Islet precursor cell (in vitro differentiated cells): ENCODE results near the gene VSNL1.
A peak's percentile ranks its signal among the peaks of the same experiment; 100 is the strongest.

Source experiments
- DNase-seq: peaks from one replicate; pipeline ENCODE4 v3.0.0-alpha.2; 2018

VSNL1 gene

DNA sequence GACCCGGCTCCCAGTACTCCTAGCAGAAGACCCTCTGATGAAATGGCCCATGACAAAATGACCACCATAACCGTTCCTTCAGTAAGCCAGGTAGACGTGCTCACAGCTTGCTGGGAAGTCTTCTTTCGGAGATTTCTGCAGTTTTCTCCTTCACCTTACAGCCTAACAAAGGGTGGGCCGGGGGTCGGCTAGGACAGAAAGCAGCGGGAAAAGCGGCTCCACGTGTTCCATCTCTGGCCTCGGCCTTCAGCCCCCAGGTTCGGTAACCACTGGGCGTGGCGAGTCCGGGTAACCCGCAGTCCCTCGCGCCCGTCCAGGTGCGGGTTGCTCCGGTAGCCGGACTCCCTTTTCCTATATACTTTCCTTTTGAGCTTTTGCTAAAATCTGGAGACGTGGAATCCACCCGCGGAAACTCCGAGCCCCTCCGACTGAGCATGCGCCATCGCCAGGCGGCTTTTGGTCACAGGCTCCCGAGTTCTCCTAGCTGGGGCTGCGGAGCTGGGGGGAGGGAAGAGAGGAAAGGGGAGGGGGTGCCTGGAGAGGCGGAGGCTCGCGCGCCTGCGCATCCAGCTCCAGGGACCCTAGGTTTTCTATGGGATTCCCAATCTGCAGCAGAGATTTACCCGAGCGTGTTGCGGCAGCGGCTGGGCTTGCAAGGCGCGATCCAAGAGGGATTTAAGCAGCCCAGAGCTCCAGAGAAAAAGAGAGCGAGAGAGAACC lies at the start of gene VSNL1:
VSNL1 (plus strand) TSS at position 604 of the 720 bp plus-strand sequence. CDS start 51,379 bp downstream, outside the sequence.
- DNase-seq, result peak; percentile 98

DNA sequence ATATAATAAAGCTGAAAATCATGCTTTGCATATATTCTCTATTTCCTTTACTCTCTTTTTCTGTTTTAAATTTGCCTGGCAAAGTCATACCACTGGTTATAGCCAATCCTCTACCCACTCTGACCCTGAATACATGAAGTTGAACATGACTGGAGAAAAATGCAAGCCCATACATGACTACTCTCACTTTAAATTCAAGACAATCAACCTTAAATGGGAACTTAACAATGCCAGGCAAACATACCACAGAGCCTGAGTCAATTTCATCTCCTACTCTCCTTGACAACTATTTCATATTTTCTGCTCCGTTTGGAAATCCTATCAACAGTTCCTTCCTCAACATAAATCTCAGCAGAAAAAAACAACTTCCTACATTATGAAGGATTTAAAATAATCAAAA lies 44.9 kb upstream of the VSNL1 start:
- DNase-seq, result no peak

DNA sequence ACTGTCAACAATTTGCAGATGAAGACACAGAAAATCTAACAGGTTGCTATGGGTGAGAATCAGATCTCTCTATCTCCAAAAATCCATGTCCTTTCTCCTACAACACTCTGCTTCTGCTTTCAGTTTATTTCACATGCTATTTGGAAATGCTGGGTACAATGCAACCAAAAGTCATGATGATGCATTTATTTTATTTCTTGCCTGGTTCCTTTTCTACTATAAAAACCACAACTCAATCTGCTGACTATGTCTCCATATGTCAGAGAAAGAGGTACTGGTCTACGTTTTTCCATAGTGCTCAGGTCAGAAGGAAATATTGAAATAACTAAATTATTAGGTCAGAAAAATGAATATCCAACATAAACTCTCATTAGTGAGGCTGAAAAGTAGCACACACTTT lies 42.8 kb upstream of the VSNL1 start:
- no peak for DNase-seq

- DNase-seq, result no peak
These were observed 33.5 kb upstream of the VSNL1 start for GRCh38 chr2:17506736-17507616.

GRCh38 chr2:17515652-17516051 lies 24.8 kb upstream of the VSNL1 start:
- no peak for DNase-seq

GRCh38 chr2:17517481-17518211 lies 22.9 kb upstream of the VSNL1 start:
- DNase-seq, result no peak

DNA sequence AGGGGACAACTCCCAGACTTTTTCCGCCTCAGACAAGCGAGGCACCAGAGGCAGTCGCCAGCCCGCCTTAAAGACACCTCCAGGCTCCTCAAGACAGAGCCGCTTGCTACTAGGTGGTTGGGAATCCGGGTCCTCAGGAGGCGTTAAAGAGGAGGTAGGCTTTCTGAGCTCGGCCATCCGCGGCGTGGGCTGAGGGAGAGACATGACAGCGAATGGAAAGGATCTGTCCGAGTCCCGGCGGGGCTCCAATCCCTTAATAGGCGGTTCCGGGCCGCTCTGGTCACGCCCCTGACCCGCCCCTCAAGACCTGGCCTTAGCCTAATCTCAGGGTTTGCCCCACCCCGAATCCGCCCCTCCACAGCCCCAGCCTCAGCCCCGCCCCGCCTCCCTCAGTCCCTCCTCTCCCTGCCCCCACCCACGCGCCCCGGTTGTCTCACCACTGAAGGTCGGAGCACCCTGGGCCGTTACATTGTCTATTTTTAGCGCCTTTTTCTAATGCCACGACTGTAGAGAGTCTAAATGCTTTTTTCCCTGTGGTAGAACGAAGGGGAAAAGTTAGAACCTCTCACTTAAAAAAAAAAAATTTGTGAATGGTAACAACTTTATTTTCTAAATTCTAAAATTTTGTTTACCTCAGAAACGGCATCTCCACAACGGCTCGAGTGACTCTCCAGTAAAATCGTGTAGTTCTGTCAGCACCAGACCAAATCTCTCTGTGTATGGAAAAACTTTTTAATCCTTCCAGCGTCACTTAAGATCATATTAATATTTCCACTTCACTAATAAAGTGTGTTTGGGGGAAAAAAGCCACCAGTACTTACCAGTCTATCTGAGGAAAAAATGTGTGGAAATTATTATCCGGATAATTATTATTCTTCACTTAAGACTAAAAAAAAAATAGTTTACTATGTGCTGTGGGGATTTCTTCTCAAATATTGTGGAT lies 22.0 kb upstream of the VSNL1 start, which contains the start of gene RAD51AP2:
RAD51AP2 (minus strand) TSS at position 229 of the 943 bp plus-strand sequence; CDS start at position 204, 25 bp downstream.
- peak; percentile 98 for DNase-seq

- DNase-seq, result no peak
These were observed 21.0 kb upstream of the VSNL1 start for GRCh38 chr2:17519486-17519885.

- no peak for DNase-seq
These were observed 19.7 kb upstream of the VSNL1 start for GRCh38 chr2:17520761-17521160.

GRCh38 chr2:17521621-17522020 lies 18.9 kb upstream of the VSNL1 start:
- DNase-seq, result no peak

GRCh38 chr2:17522303-17522702 lies 18.2 kb upstream of the VSNL1 start:
- no peak for DNase-seq

GRCh38 chr2:17529771-17530170 lies 10.7 kb upstream of the VSNL1 start:
- no peak for DNase-seq

DNA sequence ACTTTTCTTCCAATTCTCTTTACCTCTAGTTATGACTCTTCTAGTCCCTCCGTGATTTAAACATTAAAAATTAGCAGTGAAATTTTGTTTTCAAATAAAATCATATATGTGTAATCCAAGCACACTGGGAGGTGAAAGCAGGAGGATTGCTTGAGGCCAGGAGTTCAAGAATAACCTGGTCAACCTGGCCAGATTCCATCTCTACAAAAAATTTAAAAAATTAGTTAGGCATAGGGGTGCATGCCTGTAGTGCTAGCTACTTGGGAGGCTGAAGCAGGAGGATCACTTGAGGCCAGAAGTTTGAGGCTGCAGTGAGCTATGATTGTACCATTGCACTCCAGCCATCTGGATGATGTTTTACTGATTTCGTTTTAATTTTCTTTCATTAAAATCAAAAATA lies 7.0 kb upstream of the VSNL1 start:
- no peak for DNase-seq

- no peak for DNase-seq
These were observed 4.1 kb upstream of the VSNL1 start for GRCh38 chr2:17536416-17536815.

- peak; percentile 61 for DNase-seq
These were observed 2.3 kb upstream of the VSNL1 start for GRCh38 chr2:17538022-17538843.

GRCh38 chr2:17538844-17539554 lies 1.5 kb upstream of the VSNL1 start:
- DNase-seq, result peak; percentile 90

DNA sequence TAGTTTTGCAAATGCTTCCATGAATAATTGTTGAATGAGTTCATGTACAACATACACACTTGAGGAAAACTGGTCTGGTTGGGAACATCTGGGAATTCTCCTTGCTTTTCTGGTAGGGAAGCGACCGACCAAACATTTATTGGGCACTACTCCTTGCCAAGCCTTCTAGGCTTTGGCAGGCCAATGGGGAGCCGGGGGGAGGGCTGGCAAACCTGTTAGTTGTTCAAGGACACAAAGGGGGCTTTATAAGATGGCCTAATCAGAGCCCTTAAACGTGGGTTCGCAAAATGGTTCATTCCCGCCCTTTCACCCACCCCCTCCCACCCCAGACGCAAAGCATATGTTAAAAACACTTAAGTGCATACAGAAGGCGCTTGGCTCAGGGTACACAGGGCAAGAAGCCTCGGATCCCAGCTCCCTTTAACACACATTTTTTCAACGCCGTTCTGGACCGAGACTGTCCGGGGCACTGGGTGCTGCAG lies 844 bp upstream of the VSNL1 start:
- DNase-seq, result peak; percentile 71

GRCh38 chr2:17540813-17541530 lies 476 bp downstream of the VSNL1 start:
- DNase-seq, result no peak

GRCh38 chr2:17541531-17541950 lies 1.0 kb downstream of the VSNL1 start:
- no peak for DNase-seq

GRCh38 chr2:17542471-17542870 lies 2.0 kb downstream of the VSNL1 start:
- no peak for DNase-seq
